ENCODE data around the gene TRAPPC2L.

DNA sequence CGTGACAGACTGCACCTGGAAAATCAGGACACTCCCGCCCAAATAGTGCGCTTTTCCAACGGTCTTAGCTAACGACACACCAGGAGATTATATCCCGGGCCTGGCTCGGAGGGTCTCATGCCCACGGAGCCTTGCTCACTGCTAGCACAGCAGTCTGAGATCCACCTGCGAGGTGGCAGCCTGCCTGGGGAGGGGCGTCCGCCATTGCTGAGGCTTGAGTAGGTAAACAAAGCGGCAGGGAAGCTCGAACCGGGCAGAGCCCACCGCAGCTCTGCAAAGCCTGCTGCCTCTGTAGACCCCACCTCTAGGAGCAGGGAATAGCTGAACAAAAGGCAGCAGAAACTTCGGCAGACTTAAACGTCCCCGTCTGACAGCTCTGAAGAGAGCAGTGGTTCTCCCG lies 5.3 kb upstream of the TRAPPC2L start:
- TF ChIP-seq, protein P1, sequence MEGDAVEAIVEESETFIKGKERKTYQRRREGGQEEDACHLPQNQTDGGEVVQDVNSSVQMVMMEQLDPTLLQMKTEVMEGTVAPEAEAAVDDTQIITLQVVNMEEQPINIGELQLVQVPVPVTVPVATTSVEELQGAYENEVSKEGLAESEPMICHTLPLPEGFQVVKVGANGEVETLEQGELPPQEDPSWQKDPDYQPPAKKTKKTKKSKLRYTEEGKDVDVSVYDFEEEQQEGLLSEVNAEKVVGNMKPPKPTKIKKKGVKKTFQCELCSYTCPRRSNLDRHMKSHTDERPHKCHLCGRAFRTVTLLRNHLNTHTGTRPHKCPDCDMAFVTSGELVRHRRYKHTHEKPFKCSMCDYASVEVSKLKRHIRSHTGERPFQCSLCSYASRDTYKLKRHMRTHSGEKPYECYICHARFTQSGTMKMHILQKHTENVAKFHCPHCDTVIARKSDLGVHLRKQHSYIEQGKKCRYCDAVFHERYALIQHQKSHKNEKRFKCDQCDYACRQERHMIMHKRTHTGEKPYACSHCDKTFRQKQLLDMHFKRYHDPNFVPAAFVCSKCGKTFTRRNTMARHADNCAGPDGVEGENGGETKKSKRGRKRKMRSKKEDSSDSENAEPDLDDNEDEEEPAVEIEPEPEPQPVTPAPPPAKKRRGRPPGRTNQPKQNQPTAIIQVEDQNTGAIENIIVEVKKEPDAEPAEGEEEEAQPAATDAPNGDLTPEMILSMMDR (IDR thresholded peaks at IDR 0.05; ENCODE audit: low read length) = no peak
- no peak for TF ChIP-seq EZH2phosphoT487 (IDR thresholded peaks at IDR 0.05; ENCODE audit: low read length)
